ENCODE measurements around the gene DENND1A. TPM values are rescaled to one million over a fixed set of nuclear protein-coding genes. Genes with fewer than 3 reads are reported as not detected.

Gene DENND1A
- total RNA-seq, 1 donor = 22.9 TPM

- DNase-seq (ENCODE audit: low read depth) = no peak
- no peak overlapping the region for H3K4me3 ChIP-seq (ENCODE audit: low read depth, low read length)
- TF ChIP-seq CTCF (IDR thresholded peaks at IDR 0.05; ENCODE audit: insufficient read depth, low read depth, low read length) = no peak
These were observed 461.4 kb downstream of the DENND1A start for GRCh38 chr9:123468541-123468940.

GRCh38 chr9:123465304-123465703 is 464.6 kb downstream of the DENND1A start:
- no peak overlapping the region for H3K4me3 ChIP-seq (ENCODE audit: low read depth, low read length)
- no peak for TF ChIP-seq CTCF (IDR thresholded peaks at IDR 0.05; ENCODE audit: insufficient read depth, low read depth, low read length)
- DNase-seq (ENCODE audit: low read depth) = no peak

GRCh38 chr9:123460091-123460490 is 469.8 kb downstream of the DENND1A start:
- H3K4me3 ChIP-seq (ENCODE audit: low read depth, low read length) = no peak overlapping the region
- TF ChIP-seq CTCF (IDR thresholded peaks at IDR 0.05; ENCODE audit: insufficient read depth, low read depth, low read length) = no peak
- DNase-seq (ENCODE audit: low read depth) = no peak

- no peak for TF ChIP-seq CTCF (IDR thresholded peaks at IDR 0.05; ENCODE audit: insufficient read depth, low read depth, low read length)
- no peak for DNase-seq (ENCODE audit: low read depth)
- H3K4me3 ChIP-seq (ENCODE audit: low read depth, low read length) = no peak overlapping the region
These were observed 472.3 kb downstream of the DENND1A start for GRCh38 chr9:123457583-123457982.

GRCh38 chr9:123456011-123456410 is 473.9 kb downstream of the DENND1A start:
- DNase-seq (ENCODE audit: low read depth) = no peak
- H3K4me3 ChIP-seq (ENCODE audit: low read depth, low read length) = no peak overlapping the region
- no peak for TF ChIP-seq CTCF (IDR thresholded peaks at IDR 0.05; ENCODE audit: insufficient read depth, low read depth, low read length)

- DNase-seq (ENCODE audit: low read depth) = no peak
- TF ChIP-seq CTCF (IDR thresholded peaks at IDR 0.05; ENCODE audit: insufficient read depth, low read depth, low read length) = no peak
- no peak overlapping the region for H3K4me3 ChIP-seq (ENCODE audit: low read depth, low read length)
These were observed 474.7 kb downstream of the DENND1A start for GRCh38 chr9:123455187-123455586.

- H3K4me3 ChIP-seq (ENCODE audit: low read depth, low read length) = no peak overlapping the region
- TF ChIP-seq CTCF (IDR thresholded peaks at IDR 0.05; ENCODE audit: insufficient read depth, low read depth, low read length) = no peak
- no peak for DNase-seq (ENCODE audit: low read depth)
These were observed 475.6 kb downstream of the DENND1A start for GRCh38 chr9:123454361-123454760.

All from fibroblast of villous mesenchyme (primary cell).